HEK293 (cell line): ENCODE data around the gene INO80C.

Experiments
- CTCF ChIP-seq: fragments of 450-650 bp; formaldehyde crosslinking; IDR thresholded peaks from 2 replicates; pipeline ENCODE4 v1.5.1; 2016; ENCODE audit warnings: missing biosample characterization, missing genetic modification characterization
- ELK4 ChIP-seq: IDR thresholded peaks from 2 replicates; pipeline ENCODE4 v1.6.1; 2011; ENCODE audit warnings: mild to moderate bottlenecking, low read depth, low read length, borderline replicate concordance
- HOXC10 ChIP-seq: sonication (generic); formaldehyde crosslinking; IDR thresholded peaks from 2 replicates; pipeline ENCODE4 v1.8.1; 2023; ENCODE audit warnings: mild to moderate bottlenecking, missing genetic modification reagents
- PRDM10 ChIP-seq: fragments of 450-650 bp; formaldehyde crosslinking; IDR thresholded peaks from 2 replicates; pipeline ENCODE4 v1.5.1; 2016; ENCODE audit warnings: missing biosample characterization, missing genetic modification characterization
- REST ChIP-seq: fragments of 450-650 bp; formaldehyde crosslinking; IDR thresholded peaks from 2 replicates; pipeline ENCODE4 v1.5.1; 2016; ENCODE audit warnings: missing biosample characterization, missing genetic modification characterization
- TCF7L2 ChIP-seq: IDR thresholded peaks from 2 replicates; pipeline ENCODE4 v1.6.1; 2011; ENCODE audit warnings: low read depth, mild to moderate bottlenecking, inconsistent platforms, low read length, moderate library complexity, borderline replicate concordance
- ZBTB17 ChIP-seq: fragments of 450-650 bp; formaldehyde crosslinking; IDR thresholded peaks from 2 replicates; pipeline ENCODE4 v1.5.1; 2016; ENCODE audit warnings: missing biosample characterization, missing genetic modification characterization
- ZNF138 ChIP-seq: fragments of 450-650 bp; formaldehyde crosslinking; IDR thresholded peaks from 2 replicates; pipeline ENCODE4 v1.5.1; 2016; ENCODE audit warnings: missing biosample characterization, missing genetic modification characterization, borderline replicate concordance
- ZNF274 ChIP-seq, 2 experiments: fragments of 200-500 bp in 1 of 2; fragments of 450-650 bp in 1 of 2; sonication (Bioruptor generic) in 1 of 2; formaldehyde crosslinking in 1 of 2; IDR thresholded peaks; 2 replicates each; pipeline versions ENCODE4 v1.5.1 to v1.6.1; 2014 to 2016; ENCODE audit warnings: borderline replicate concordance in 1 of 2, inconsistent platforms in 1 of 2, low read length in 1 of 2, missing biosample characterization in 1 of 2, missing genetic modification characterization in 1 of 2
- ZNF513 ChIP-seq: fragments of 450-650 bp; IDR thresholded peaks from 2 replicates; pipeline ENCODE4 v1.5.1; 2018; ENCODE audit warnings: missing biosample characterization, missing genetic modification characterization
- ZNF549 ChIP-seq: fragments of 450-650 bp; IDR thresholded peaks from 2 replicates; pipeline ENCODE4 v1.5.1; 2018; ENCODE audit warnings: missing biosample characterization, missing genetic modification characterization, mild to moderate bottlenecking, inconsistent platforms, moderate library complexity
- ZNF777 ChIP-seq: fragments of 450-650 bp; formaldehyde crosslinking; IDR thresholded peaks from 2 replicates; pipeline ENCODE4 v1.5.1; 2017; ENCODE audit warnings: missing biosample characterization, missing genetic modification characterization, borderline replicate concordance

- TF ChIP-seq CTCF (tag by site-specific recombination) (no peak), HOXC10 (CRISPR knock-in tag) (no peak), ZNF513 (tag by site-specific recombination) (no peak), TCF7L2 (no peak), REST (tag by site-specific recombination) (no peak), ZNF549 (no peak), ZBTB17 (tag by site-specific recombination) (no peak), ELK4 (no peak), ZNF138 (no peak), PRDM10 (tag by site-specific recombination) (no peak), ZNF777 (no peak), ZNF274 (IDR thresholded peaks at IDR 0.05; ENCODE audit: low read length) (no peak), ZNF274 (tag by site-specific recombination; IDR thresholded peaks at IDR 0.05; ENCODE audit: borderline replicate concordance) (no peak)
These were observed 65.2 kb downstream of the INO80C start for GRCh38 chr18:35432565-35433001.
